Activated effector memory CD4-positive, alpha-beta T cell treated with anti-CD3 and anti-CD28 coated beads, Interleukin-2, amount 50 U/mL, for 16 hours (primary cell): ENCODE data around the gene PDXP.
"Not testable (repeated sequence)": the region's sequence is repeated elsewhere in the genome, so short reads cannot be mapped to it uniquely, and the experiment has no call there.

Experiments used
- DNase-seq: peaks from one replicate; pipeline ENCODE4 v3.0.0-alpha.2; 2020

Gene PDXP

GRCh38 chr22:37658133-37659065, at the start of gene PDXP:
Gene PDXP, plus strand, starts transcription at chr22:37658723. Its CDS starts 60 bp downstream, at chr22:37658783.
- DNase-seq = peak; percentile 99

GRCh38 chr22:37609240-37610152, 49.0 kb upstream of the PDXP start:
- no peak for DNase-seq

GRCh38 chr22:37610153-37610475, 48.4 kb upstream of the PDXP start:
- not testable (repeated sequence) for DNase-seq

- no peak for DNase-seq
These were observed 47.9 kb upstream of the PDXP start for GRCh38 chr22:37610480-37611129.

- DNase-seq = no peak
These were observed 47.3 kb upstream of the PDXP start for GRCh38 chr22:37611207-37611606.

- DNase-seq = no peak
These were observed 42.1 kb upstream of the PDXP start for GRCh38 chr22:37616201-37617083.

- DNase-seq = no peak
These were observed 41.1 kb upstream of the PDXP start for GRCh38 chr22:37617431-37617830.

GRCh38 chr22:37618072-37618656, 40.4 kb upstream of the PDXP start:
- no peak for DNase-seq

GRCh38 chr22:37618674-37619073, 39.8 kb upstream of the PDXP start:
- DNase-seq = no peak

- no peak for DNase-seq
These were observed 38.5 kb upstream of the PDXP start for GRCh38 chr22:37619991-37620390.

- no peak for DNase-seq
These were observed 37.1 kb upstream of the PDXP start for GRCh38 chr22:37621352-37621860.

GRCh38 chr22:37623075-37624016, 35.2 kb upstream of the PDXP start:
- peak; percentile 92 for DNase-seq

GRCh38 chr22:37624017-37624365, 34.5 kb upstream of the PDXP start:
- DNase-seq = no peak

- DNase-seq = no peak
These were observed 33.6 kb upstream of the PDXP start for GRCh38 chr22:37624876-37625275.

GRCh38 chr22:37625737-37626136, 32.8 kb upstream of the PDXP start:
- no peak for DNase-seq

- DNase-seq = no peak
These were observed 32.4 kb upstream of the PDXP start for GRCh38 chr22:37626144-37626543.

GRCh38 chr22:37626556-37627075, 31.9 kb upstream of the PDXP start:
- no peak for DNase-seq

GRCh38 chr22:37627121-37627520, 31.4 kb upstream of the PDXP start:
- DNase-seq = no peak

- DNase-seq = peak; percentile 82
These were observed 31.0 kb upstream of the PDXP start for GRCh38 chr22:37627545-37627944.

- no peak for DNase-seq
These were observed 29.7 kb upstream of the PDXP start for GRCh38 chr22:37628830-37629229.
